ENCODE measurements around the gene C1orf56. TPM values are rescaled to one million over a fixed set of nuclear protein-coding genes. Genes with fewer than 3 reads are reported as not detected.

Gene C1orf56
- total RNA-seq, 2 donors from 2014 or later: 17.3 to 17.7 TPM

DNA sequence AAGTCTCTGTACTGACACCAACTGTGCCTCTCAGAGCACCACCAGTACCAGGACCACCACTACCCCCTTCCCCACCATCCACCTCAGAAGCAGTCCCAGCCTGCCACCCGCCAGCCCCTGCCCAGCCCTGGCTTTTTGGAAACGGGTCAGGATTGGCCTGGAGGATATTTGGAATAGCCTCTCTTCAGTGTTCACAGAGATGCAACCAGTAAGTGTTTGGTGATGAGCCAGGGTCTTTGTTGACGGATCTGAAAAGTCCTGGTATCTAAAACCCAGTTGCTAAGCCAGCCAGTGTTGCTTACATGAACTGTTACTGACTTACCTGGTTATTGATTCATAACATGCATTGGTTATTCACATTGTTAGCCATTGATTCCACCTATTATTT lies 1.1 kb downstream of the C1orf56 start:
- H3K27me3 ChIP-seq (replicated peaks; ENCODE audit: insufficient read depth): no peaks in the 10 kb centered on the region

GRCh38 chr1:151049458-151049857 lies 1.9 kb downstream of the C1orf56 start:
- Histone ChIP-seq H3K36me3 (peaks cover 6 to 13% of the 10 kb centered on the region in 2 donors), H3K9me3 (no peaks in the 10 kb centered on the region), H3K27ac (no peak overlapping the region), H3K4me1 (replicated peaks) (no peaks in the 10 kb centered on the region), H3K4me3 (no peak overlapping the region), H3K27me3 (replicated peaks; ENCODE audit: insufficient read depth) (no peaks in the 10 kb centered on the region)
- TF ChIP-seq POLR2AphosphoS5 (IDR thresholded peaks at IDR 0.05) (no peak), CTCF (IDR thresholded peaks at IDR 0.05) (no peak), POLR2A (IDR thresholded peaks at IDR 0.05) (no peak)
- 88% methylated on average over 5 of the region's 5 CpGs for WGBS
- DNase-seq (ENCODE audit: low spot score): no peak
- intact Hi-C loops (cut with DNase I): no loop called here

More for the DNA sequence above, 1.1 kb downstream of the C1orf56 start:
- DNase-seq (ENCODE audit: low spot score): no peak
- Histone ChIP-seq H3K9me3 (no peaks in the 10 kb centered on the region), H3K36me3 (peaks cover 0 to 8% of the 10 kb centered on the region in 2 donors), H3K4me3 (peak overlapping the region; percentile 66 to 72), H3K4me1 (replicated peaks) (no peaks in the 10 kb centered on the region), H3K27ac (peak overlapping the region; percentile 94 to 97)
- WGBS: 2% methylated on average over 3 of the region's 3 CpGs
- intact Hi-C loops (cut with DNase I): no loop called here
- TF ChIP-seq POLR2A (IDR thresholded peaks at IDR 0.05) (no peak), POLR2AphosphoS5 (IDR thresholded peaks at IDR 0.05) (no peak), CTCF (IDR thresholded peaks at IDR 0.05) (peak in 1 of 4 experiments; percentile 43)

- TF ChIP-seq POLR2A (IDR thresholded peaks at IDR 0.05) (no peak), CTCF (IDR thresholded peaks at IDR 0.05) (no peak), POLR2AphosphoS5 (IDR thresholded peaks at IDR 0.05) (no peak)
- 74% methylated on average over 2 of the region's 2 CpGs for WGBS
- Histone ChIP-seq H3K27ac (no peak overlapping the region), H3K27me3 (replicated peaks; ENCODE audit: insufficient read depth) (no peaks in the 10 kb centered on the region), H3K4me3 (no peak overlapping the region), H3K9me3 (no peaks in the 10 kb centered on the region), H3K4me1 (replicated peaks) (no peaks in the 10 kb centered on the region), H3K36me3 (peaks cover 6 to 13% of the 10 kb centered on the region in 2 donors)
- no peak for DNase-seq (ENCODE audit: low spot score)
- intact Hi-C loops (cut with DNase I): no loop called here
Observed at GRCh38 chr1:151050051-151050688, 2.6 kb downstream of the C1orf56 start.

GRCh38 chr1:151051356-151052009 lies 3.9 kb downstream of the C1orf56 start:
- WGBS: 44% methylated on average over 2 of the region's 2 CpGs
- Histone ChIP-seq H3K27ac (no peak overlapping the region), H3K9me3 (no peaks in the 10 kb centered on the region), H3K4me3 (no peak overlapping the region), H3K27me3 (replicated peaks; ENCODE audit: insufficient read depth) (no peaks in the 10 kb centered on the region), H3K36me3 (peaks cover 6 to 13% of the 10 kb centered on the region in 2 donors), H3K4me1 (replicated peaks) (peaks cover 10% of the 10 kb centered on the region)
- TF ChIP-seq POLR2AphosphoS5 (IDR thresholded peaks at IDR 0.05) (no peak), CTCF (IDR thresholded peaks at IDR 0.05) (no peak), POLR2A (IDR thresholded peaks at IDR 0.05) (no peak)
- intact Hi-C loops (cut with DNase I): no loop called here
- DNase-seq (ENCODE audit: low spot score): no peak

Measured in prostate gland (tissue), 2 donors.